Raji (cell line): Measurements from ENCODE around the gene GOLGA6L7.

ENCODE experiments used
- POLR2A ChIP-seq: IDR thresholded peaks from 2 replicates; pipeline ENCODE4 v1.6.1; 2011; ENCODE audit warnings: low read depth, low read length, control low read depth; ENCODE audit not compliant: insufficient read depth

The GOLGA6L7 gene

GRCh38 chr15:28886431-28887338, 38.2 kb upstream of the GOLGA6L7 start:
- TF ChIP-seq POLR2A, result no peak

DNA sequence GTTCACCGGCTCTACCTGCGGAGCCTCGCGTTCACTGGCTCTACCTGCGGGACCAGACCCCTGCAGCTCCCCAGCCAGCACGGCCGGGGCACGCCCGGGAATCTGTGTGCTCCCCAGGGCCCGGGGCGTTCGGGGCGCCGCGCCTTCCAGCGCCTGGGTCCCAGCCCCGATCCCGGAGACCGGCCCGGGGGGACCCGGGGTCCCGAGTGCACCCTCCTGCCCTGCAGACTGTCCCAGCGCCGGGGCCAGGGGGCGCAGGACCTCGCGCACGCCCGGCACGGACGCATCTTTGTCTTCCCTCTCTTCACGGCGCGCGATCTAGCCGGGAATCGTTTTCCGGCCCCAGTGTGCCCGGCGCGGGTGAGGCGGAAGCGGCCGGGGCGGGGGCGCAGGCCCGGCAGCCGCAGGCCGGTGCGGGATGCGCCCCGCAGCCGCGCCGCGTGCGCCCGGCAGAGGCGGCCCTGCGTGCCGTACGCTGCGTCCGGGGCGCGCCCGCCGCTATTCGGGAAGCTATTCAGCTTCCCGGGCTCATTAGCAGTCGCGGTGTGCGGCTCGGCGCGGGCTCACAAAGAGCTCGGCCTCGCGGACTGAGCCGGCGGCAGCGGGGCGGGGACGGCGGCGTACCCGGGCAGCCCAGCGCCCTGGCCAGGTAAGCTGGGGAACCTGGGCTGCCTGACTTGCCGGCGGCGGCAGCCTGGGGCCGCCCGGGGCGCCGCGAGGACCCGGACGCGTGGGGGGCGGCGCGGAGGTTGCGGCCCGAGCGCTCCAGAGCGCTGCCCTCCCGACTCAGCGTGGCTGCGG, 37.4 kb upstream of the GOLGA6L7 start, which contains the start of gene APBA2:
Gene APBA2 (plus strand): TSS at position 345 of the 801 bp plus-strand sequence. CDS start 167,911 bp downstream, outside the sequence.
- no peak for TF ChIP-seq POLR2A

DNA sequence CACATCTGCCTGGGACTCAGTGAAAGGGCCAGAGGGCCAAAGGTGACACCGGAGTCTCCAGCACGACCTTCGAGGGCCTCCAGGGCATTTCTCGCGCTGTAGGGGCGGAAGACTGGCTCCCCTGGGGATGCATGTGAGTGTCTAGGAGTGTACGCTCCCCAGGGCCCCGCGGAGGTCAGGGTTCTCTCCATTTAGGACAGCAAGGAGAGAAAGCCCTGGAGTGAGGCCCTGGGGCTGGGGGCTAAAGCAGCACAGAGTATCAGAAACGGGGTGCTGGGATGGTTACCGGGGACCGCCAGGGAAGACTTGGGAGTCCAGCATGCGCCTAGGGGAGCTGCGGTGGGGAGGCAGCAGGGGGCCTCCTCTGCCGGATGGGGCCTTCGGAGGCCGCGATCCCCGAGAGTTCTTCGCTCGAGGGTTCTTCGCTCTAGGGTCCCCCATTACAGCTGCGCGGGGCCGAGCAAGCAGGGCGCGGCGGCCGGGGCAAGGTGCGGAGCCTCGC, 36.7 kb upstream of the GOLGA6L7 start:
- TF ChIP-seq POLR2A, result no peak

DNA sequence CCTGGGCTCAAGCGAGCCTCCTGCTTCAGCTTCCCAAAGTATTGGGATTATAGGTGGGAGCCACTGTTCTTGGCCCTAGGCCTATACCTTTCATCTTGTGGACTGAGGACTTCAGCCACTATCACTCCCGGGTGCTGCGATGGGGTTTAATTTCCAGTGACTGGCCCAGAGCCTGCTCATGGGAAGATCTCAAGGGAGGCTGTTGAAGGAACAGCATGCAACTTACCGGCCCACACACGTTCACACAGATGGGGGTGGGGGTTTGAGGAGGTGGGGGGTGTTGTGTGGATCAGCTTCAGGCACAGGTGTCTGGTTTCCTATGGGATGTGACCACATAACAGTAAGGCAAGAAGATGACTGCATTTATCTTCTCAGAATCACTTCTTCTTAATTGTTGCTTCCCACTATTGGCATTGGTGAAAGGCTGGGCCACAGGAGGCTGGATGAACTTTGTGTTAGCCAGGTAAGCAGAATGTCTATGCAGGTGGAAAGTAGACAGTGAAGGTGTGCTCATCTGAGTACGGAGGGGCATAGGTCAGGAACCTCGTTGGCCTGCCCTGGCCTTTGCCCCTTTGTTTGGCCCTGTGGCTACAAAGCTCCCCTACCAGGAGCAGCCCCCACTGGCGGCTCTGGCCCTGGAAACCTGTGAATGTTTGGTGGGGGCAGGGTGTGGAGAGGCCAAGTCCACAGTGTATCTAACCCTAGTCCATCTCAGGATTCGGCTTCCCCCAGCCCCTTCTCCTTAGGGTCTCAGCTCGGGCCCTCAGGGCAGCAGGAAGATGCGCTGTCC, 35.9 kb upstream of the GOLGA6L7 start:
- TF ChIP-seq POLR2A, result no peak

DNA sequence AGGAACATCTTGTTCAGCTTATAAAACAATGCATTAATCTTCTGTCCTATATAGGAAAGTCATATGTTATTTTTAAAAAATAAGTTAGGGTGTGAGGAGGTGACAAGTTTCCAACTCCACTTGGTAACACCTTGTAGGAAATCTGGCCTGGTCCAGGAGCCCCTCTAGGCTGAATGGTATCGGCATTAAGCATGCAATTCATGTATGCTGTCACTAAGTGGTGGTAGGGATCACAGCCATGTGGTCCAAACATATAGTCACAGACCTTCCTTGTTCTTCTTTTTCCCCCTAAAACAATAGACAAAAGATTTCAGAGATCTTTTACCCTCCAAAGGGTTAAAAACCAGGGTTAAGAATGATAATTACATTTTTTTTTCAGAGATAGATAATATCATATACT, 33.2 kb upstream of the GOLGA6L7 start:
- no peak for TF ChIP-seq POLR2A

GRCh38 chr15:28881170-28881569, 32.7 kb upstream of the GOLGA6L7 start:
- no peak for TF ChIP-seq POLR2A

- no peak for TF ChIP-seq POLR2A
These were observed 32.2 kb upstream of the GOLGA6L7 start for GRCh38 chr15:28880680-28881079.

- no peak for TF ChIP-seq POLR2A
These were observed 31.1 kb upstream of the GOLGA6L7 start for GRCh38 chr15:28879551-28879950.

DNA sequence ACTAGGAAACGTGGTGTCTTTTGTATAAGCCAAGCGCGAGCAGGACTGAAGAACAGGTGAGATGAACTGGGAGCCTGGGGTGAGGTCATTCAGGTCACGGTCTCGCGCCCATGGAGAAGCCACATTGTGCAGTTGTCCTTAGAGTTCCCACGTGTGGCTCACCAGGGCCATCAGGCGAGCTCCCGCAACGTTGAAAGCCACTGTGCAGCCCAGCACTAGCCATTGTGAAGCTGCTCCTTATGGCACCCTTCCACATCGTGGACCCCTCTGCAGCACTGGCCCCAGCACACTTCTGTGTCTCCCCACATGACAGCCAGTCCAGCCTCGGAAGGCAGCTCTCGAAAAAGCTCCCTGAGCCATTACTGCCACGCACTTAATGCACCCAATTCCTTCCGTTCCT, 29.8 kb upstream of the GOLGA6L7 start:
- TF ChIP-seq POLR2A, result no peak

DNA sequence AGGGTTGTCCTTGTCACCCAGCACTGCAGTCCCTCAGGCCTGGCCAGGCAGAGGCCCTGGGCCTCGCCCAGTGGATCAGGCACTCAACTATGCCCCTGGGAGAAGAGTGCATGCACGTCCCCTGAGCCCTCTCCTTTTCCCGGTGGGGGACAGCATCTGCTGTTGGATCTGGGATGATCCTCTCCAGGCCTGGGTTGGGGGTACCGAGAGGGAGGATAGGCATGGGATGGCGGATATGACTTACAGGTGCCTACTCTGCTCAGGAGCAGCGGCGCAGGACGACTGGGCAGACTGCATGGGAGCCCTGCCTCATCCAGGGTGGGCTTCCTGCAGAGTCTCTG, 28.4 kb upstream of the GOLGA6L7 start:
- TF ChIP-seq POLR2A, result no peak

- no peak for TF ChIP-seq POLR2A
These were observed 27.8 kb upstream of the GOLGA6L7 start for GRCh38 chr15:28876131-28876844.

- TF ChIP-seq POLR2A, result no peak
These were observed 27.1 kb upstream of the GOLGA6L7 start for GRCh38 chr15:28875461-28876000.

DNA sequence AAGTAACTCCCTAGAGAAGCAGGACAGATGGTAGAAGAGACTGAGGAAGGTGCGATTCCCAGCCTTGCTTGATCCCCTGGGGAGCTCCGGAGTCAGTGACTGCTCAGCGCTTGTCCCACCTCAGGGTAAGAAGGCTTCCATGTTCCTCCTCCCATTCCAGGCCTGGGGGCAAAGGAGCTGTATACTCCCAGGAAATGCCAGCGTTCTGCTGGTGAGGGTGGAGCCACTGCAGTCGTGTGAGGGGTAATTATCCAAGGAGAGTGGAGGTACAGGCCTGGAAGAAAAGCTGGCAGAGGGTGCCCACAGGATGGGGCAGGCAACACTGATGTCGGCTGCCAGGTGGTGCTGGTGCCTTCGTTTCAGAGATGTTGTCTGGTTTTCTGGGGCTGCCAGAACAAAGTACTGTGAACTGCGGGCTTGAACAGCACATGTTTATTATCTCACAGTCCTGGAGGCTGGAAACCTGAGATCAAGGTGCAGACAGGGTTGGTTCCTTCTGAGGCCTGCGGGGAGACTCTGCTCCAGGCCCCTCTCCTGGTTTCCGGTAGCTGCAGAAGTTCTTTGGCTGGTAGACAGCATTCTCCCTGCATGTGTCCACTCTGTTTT, 25.2 kb upstream of the GOLGA6L7 start:
- no peak for TF ChIP-seq POLR2A

DNA sequence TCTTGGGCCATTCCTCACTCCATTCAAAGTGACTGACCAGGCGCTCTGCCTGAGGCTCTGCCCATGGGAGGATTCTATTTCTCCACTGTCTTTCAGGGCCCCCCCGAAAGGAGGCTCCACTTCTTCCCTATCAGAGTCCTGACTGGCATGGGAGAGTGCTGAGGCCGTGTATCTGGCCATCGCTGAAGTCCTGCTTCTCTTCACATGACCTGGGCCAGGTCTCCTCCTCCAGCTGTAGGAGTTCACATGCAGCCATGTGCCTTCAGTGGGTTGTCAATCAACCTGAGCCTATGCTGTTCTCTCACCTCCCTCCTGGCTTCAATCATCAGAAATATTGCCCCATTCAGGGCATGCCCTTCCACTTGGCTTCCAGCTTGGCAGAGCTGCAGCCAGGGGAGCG, 24.6 kb upstream of the GOLGA6L7 start:
- no peak for TF ChIP-seq POLR2A
